Astrocyte (in vitro differentiated cells and primary cell): ENCODE measurements around the gene RAPGEF4.

Experiments used
- CTCF ChIP-seq: IDR thresholded peaks from 2 replicates; pipeline ENCODE4 v1.5.1; 2011; ENCODE audit warnings: low read depth, mild to moderate bottlenecking, inconsistent platforms, low read length, moderate library complexity; ENCODE audit not compliant: insufficient read depth
- EZH2 ChIP-seq: IDR thresholded peaks from 2 replicates; pipeline ENCODE4 v1.6.1; 2012; ENCODE audit warnings: mild to moderate bottlenecking, low read length, inconsistent platforms; ENCODE audit not compliant: insufficient read depth

DNA sequence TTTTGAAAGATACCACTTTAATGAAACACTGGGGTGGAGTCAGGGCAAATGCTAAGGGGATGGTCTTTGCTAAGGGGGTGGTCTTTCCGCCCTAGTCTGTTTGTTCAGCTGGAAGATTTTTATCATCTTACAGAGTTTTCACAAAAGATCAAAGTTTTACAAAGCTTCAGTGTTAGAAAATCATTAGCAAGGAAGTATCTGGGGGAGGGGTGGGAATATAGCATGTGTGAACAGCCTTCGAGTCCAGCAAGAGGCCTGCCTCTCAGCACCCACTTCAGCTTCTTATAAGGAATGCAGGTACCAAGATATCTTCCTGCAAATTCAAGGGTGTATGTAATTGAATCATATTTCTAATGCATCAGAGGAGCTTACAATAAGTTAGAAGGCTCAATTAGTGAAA lies 112.9 kb downstream of the RAPGEF4 start:
- TF ChIP-seq EZH2, result no peak
- no peak for TF ChIP-seq CTCF
